Heart left ventricle (tissue), 16 donors: ENCODE results near the gene STUB1. TPM values are rescaled to one million over a fixed set of nuclear protein-coding genes. Genes with fewer than 3 reads are reported as not detected.
"Not testable (repeated sequence)": the region's sequence is repeated elsewhere in the genome, so short reads cannot be mapped to it uniquely, and the experiment has no call there.

ENCODE experiments used
- ATAC-seq, 4 donors: fragments of 200-7000 bp; cut with Tn5 transposase; one replicate each; pipeline ENCODE4 v1.9.1; 2020 to 2022; ENCODE audit warnings: moderate library complexity in 4 of 4, mild to moderate bottlenecking in 3 of 4, moderate number of reproducible peaks in 1 of 4
- DNase-seq, 5 donors: peaks; one replicate each; pipeline ENCODE4 v3.0.0-alpha.2; 2020
- H3K27ac ChIP-seq, 12 donors: fragments of 200-600 bp; sonication (generic) in 4 of 12; one replicate each; pipeline versions ENCODE4 v1.5.0 to v1.8.0; 2016 to 2022; ENCODE audit warnings: mild to moderate bottlenecking in 2 of 12
- H3K27me3 ChIP-seq, 9 donors: fragments of 200-600 bp; sonication (generic) in 2 of 9; one replicate each; pipeline versions ENCODE4 v1.5.1 to v1.8.0; 2016 to 2022; ENCODE audit warnings: mild to moderate bottlenecking in 3 of 9
- H3K36me3 ChIP-seq, 9 donors: fragments of 200-600 bp; sonication (generic) in 2 of 9; one replicate each; pipeline versions ENCODE4 v1.5.0 to v1.8.0; 2018 to 2022; ENCODE audit warnings: mild to moderate bottlenecking in 2 of 9
- H3K4me1 ChIP-seq, 12 donors: fragments of 200-600 bp; sonication (generic) in 4 of 12; one replicate each; pipeline versions ENCODE4 v1.5.0 to v1.8.0; 2016 to 2022; ENCODE audit warnings: mild to moderate bottlenecking in 3 of 12
- H3K4me3 ChIP-seq, 12 donors: fragments of 200-600 bp; sonication (generic) in 4 of 12; one replicate each; pipeline versions ENCODE4 v1.5.0 to v1.8.0; 2017 to 2022; ENCODE audit warnings: mild to moderate bottlenecking in 9 of 12, moderate library complexity in 4 of 12
- H3K9me3 ChIP-seq, 12 donors: fragments of 200-600 bp; sonication (generic) in 4 of 12; one replicate each; pipeline versions ENCODE4 v1.5.0 to v1.8.0; 2016 to 2022; ENCODE audit warnings: mild to moderate bottlenecking in 1 of 12
- CTCF ChIP-seq, 12 donors: fragments of 200-600 bp; sonication (generic) in 4 of 12; IDR thresholded peaks; one replicate each; pipeline versions ENCODE4 v1.5.0 to v1.8.0; 2018 to 2022; ENCODE audit warnings: antibody characterized with exemption in 12 of 12, mild to moderate bottlenecking in 5 of 12
- POLR2A ChIP-seq, 2 donors: fragments of 450-650 bp; IDR thresholded peaks; one replicate each; pipeline ENCODE4 v1.6.1; 2017; ENCODE audit warnings: antibody characterized with exemption in 2 of 2, mild to moderate bottlenecking in 2 of 2, moderate library complexity in 2 of 2
- WGBS, 4 donors: extraction: QIAGEN DNeasy Blood & Tissue Kit in 2 of 4; methylation state at CpG; one replicate each; pipeline versions ENCODE4 v1.1.5 to v1.1.7; 2013 to 2018; 5-methylcytosine and 5-hydroxymethylcytosine counted together
- intact Hi-C, 10 donors: fragments of 100-400 bp; cut with DNase I; formaldehyde crosslinking; loops; one replicate each; pipeline versions ENCODE4 v1.11.1 to v1.14.2; 2022
- polyA plus RNA-seq, 2 donors: library from polyadenylated mRNA; stranded (reverse); fragments of 200-250 nt; gene quantifications; one replicate each; pipeline ENCODE4 v1.2.3, GENCODE V29; 2013
- total RNA-seq, 9 donors: library from RNA; depleted of rRNA in 2 of 9; stranded (reverse); fragments of >200 nt in 2 of 9; fragmentation: NEBNext Ultra II Directional in 3 of 9; extraction: Animal tissue kit (Norgen Biotek cat#: 25700) in 3 of 9; gene quantifications; one replicate each; pipeline versions ENCODE4 v1.1.0 to v1.2.4, GENCODE V29; 2016 to 2023
- donor health status: ischemic (EF 13 %, LVEDD 7.1; RV severe dilation, severe dysfunction).
- donor health status: healthy with polysubstance abuse.
- donor health status: DM: no; HTN: yes; CAD: no.
- donor health status: DM: no; HTN: no; CAD: no.
- donor health status: ischemic (EF 25% LVEDD 6.9; RV normal size, moderate dysfunction).
- donor health status: ischemic (EF 25% LVEDD 5.7; RV mildly dilated, moderate dysfunction).
- donor health status: healthy.
- donor health status: DM: yes; HTN: yes; CAD: no.
- donor health status: ischemic (EF 35%, LVEDD 5.7; RV mildly dilated, moderate dysfunction).
- donor health status: nonischemic (EF 11% LVEDD 7.7; RV severe dilation, severe dysfunction).
- donor health status: DM: yes; HTN: yes; CAD: no.
- donor health status: PGD.
- donor health status: ischemic (EF 29% LVEDD 5.4; RV normal size, mild dysfunction).
- donor health status: nonischemic (EF 23%, LVEDD 6.1; RV moderate dilation, normal function).

The STUB1 gene
- total and polyA plus RNA-seq, 11 donors: 93.7 to 198 (median 116) TPM

GRCh38 chr16:685967-686366 lies 5.8 kb downstream of the STUB1 start:
- ATAC-seq (no peak), DNase-seq (no peak)
- Histone ChIP-seq H3K9me3 (no peaks in the 10 kb centered on the region), H3K4me3 (no peak overlapping the region), H3K27ac (no peak overlapping the region), H3K27me3 (no peaks in the 10 kb centered on the region), H3K4me1 (peaks cover 14 to 76% (median 57%) of the 10 kb centered on the region in 12 donors), H3K36me3 (peaks cover 0 to 41% (median 24%) of the 10 kb centered on the region in 9 donors)
- WGBS, 4 donors: 65 to 93% (median 70%) methylated on average over 2 to 10 of the region's 10 CpGs
- intact Hi-C loops: no loop called here
- peak in 7 of 12 donors; percentile 13 to 41 (median 34) for TF ChIP-seq CTCF (IDR thresholded peaks at IDR 0.05)
- no peak for TF ChIP-seq POLR2A (IDR thresholded peaks at IDR 0.05)

- ATAC-seq: no peak
- DNase-seq: no peak
- TF ChIP-seq CTCF (IDR thresholded peaks at IDR 0.05) (no peak), POLR2A (IDR thresholded peaks at IDR 0.05) (no peak)
- H3K27me3 ChIP-seq: peaks cover 0 to 3% (median 0%) of the 10 kb centered on the region in 9 donors
- 94 to 95% (median 95%) methylated on average over 49 to 51 of the region's 51 CpGs for WGBS, 4 donors
- H3K9me3 ChIP-seq: no peaks in the 10 kb centered on the region
- peaks cover 0 to 36% (median 22%) of the 10 kb centered on the region in 9 donors for H3K36me3 ChIP-seq
- intact Hi-C loops: no loop called here
- no peak overlapping the region for H3K27ac ChIP-seq
- no peak overlapping the region for H3K4me3 ChIP-seq
- H3K4me1 ChIP-seq: peaks cover 10 to 69% (median 50%) of the 10 kb centered on the region in 12 donors
Observed at GRCh38 chr16:686459-687260, 6.5 kb downstream of the STUB1 start.

GRCh38 chr16:687499-687898 lies 7.3 kb downstream of the STUB1 start:
- 86 to 94% (median 92%) methylated on average over 14 to 19 of the region's 19 CpGs for WGBS, 4 donors
- TF ChIP-seq POLR2A (IDR thresholded peaks at IDR 0.05) (no peak), CTCF (IDR thresholded peaks at IDR 0.05) (no peak)
- intact Hi-C loops: no loop called here
- no peak for DNase-seq
- Histone ChIP-seq H3K36me3 (peaks cover 0 to 28% (median 14%) of the 10 kb centered on the region in 9 donors), H3K27ac (no peak overlapping the region), H3K9me3 (no peaks in the 10 kb centered on the region), H3K4me1 (peaks cover 10 to 60% (median 43%) of the 10 kb centered on the region in 12 donors), H3K4me3 (no peak overlapping the region), H3K27me3 (peaks cover 0 to 10% (median 4%) of the 10 kb centered on the region in 9 donors)
- ATAC-seq: no peak

- WGBS, 4 donors: 84 to 89% (median 87%) methylated on average over 24 to 26 of the region's 26 CpGs
- peak in 1 of 4 donors; percentile 0 for ATAC-seq
- Histone ChIP-seq H3K27me3 (peaks cover 2 to 28% (median 20%) of the 10 kb centered on the region in 9 donors), H3K36me3 (peaks cover 0 to 18% (median 4%) of the 10 kb centered on the region in 9 donors), H3K9me3 (no peaks in the 10 kb centered on the region), H3K4me3 (peak overlapping the region; percentile 72 to 98 (median 94)), H3K4me1 (peaks cover 3 to 56% (median 32%) of the 10 kb centered on the region in 12 donors), H3K27ac (peak overlapping the region in 9 of 12 donors; percentile 65 to 92 (median 87))
- DNase-seq: no peak
- intact Hi-C loops: no loop called here
- TF ChIP-seq CTCF (IDR thresholded peaks at IDR 0.05) (no peak), POLR2A (IDR thresholded peaks at IDR 0.05) (no peak)
Observed at GRCh38 chr16:689175-689897, 9.1 kb downstream of the STUB1 start.

GRCh38 chr16:691242-691641 lies 11.0 kb downstream of the STUB1 start:
- WGBS, 4 donors: 89 to 90% (median 89%) methylated on average over 16 of the region's 16 CpGs
- intact Hi-C loops, H3K4me3 ChIP-seq, H3K27ac ChIP-seq, H3K9me3 ChIP-seq, ATAC-seq, DNase-seq: not testable (repeated sequence)
- Histone ChIP-seq H3K27me3 (peaks cover 8 to 46% (median 37%) of the 10 kb centered on the region in 9 donors), H3K36me3 (peaks cover 0 to 15% (median 4%) of the 10 kb centered on the region in 9 donors), H3K4me1 (peaks cover 0 to 54% (median 27%) of the 10 kb centered on the region in 12 donors)
